ENCODE data around the gene NDRG2.

- no peak for TF ChIP-seq CTCF (IDR thresholded peaks at IDR 0.05; ENCODE audit: insufficient read depth, low read length, poor library complexity, severe bottlenecking)
- TF ChIP-seq EZH2phosphoT487 (conservative IDR thresholded peaks at IDR 0.05; ENCODE audit: low read length), result no peak
These were observed 28.6 kb upstream of the NDRG2 start for GRCh38 chr14:21053184-21054122.
